Inflammatory macrophage treated with lipopolysaccharide for 4 hours (primary cell): ENCODE results near the gene KANSL3.
"Not testable (repeated sequence)": the region's sequence is repeated elsewhere in the genome, so short reads cannot be mapped to it uniquely, and the experiment has no call there.

Experiments used
- DNase-seq: peaks from one replicate; pipeline ENCODE4 v3.0.0-alpha.2; 2020

Gene KANSL3

DNA sequence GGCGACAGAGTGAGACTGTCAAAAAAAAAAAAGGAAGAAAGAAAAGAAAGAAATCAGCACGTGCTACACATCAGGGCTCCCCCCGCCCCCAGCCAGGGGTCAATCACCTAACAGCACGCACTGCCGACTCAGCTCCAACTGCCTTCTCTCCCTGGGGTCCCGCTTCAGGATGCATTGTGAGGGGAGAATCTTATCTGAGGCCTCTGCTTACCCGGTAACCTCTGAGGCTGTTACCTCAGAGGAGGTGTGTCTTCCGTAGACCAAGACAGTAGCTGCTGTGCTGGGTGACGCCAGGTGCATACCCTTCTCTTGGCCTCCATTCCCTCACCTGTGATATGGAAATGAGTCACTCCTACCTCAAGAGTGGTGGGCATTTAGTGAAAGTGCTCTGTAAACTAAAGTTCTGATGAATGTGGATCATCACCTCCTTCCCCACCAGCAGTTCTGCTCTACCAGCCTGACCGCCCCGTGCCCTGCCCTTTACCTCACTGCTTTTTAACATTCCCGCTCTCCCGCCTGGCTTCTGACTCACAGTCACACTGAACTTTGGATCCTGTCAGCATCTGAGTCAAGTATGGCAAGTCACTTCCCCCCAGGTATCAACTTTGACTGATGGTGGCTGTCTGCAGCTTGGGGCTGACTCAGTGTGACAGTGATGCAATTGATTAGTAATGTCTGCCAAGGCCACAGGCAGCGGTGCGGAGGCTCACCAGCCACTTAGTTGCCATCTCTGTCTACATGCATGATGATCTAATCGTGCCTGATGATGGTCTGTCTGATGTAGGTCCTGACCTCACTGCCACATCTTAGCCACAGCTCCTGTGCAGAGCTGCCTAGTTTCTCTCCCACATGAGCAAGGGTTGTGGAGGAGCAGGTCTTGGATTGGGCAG lies 81.4 kb downstream of the KANSL3 start:
- peak; percentile 99 for DNase-seq

GRCh38 chr2:96555146-96555610 lies 82.9 kb downstream of the KANSL3 start:
- no peak for DNase-seq

DNA sequence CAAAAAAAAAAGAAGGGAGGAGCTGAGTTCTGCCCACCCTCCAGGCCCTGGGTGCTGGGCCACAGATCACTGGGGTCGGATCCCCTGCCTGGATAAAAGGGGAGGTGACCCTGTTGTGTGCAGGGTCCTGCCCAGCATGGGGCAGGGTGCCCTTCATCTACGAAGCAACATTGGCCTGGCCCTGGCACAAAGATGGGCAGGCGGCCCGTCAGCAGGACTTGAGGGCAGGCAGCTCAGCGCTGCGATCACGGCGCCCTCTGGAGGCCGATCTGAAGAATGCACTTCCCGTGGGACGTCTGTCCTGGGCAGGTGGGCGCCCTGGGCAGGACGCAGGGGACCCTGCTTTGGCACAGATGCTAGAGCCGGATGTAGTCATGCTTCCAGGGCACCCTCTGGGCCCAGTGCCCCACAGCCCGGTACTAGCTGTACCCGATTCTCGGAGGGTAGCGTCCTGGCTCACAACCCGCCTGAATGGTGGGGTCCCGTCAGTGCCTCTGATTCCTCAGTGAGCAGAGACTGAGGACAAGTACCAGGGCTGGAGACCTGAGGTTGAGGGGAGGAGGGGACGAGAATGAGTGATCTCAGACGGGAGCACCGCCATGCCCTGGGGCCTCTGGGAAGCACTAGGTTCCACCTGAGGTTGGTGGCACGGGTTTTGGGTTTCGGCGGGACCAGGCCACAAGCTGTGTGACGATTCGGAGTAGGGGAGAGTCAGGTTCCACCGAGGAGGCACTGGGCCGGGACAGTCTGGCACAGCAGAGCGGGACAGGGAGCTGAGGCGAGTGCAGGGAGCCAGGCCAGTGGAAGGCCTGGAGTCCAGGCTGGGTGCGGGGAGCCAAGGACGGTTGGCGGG lies 83.6 kb downstream of the KANSL3 start:
- DNase-seq = peak; percentile 59

DNA sequence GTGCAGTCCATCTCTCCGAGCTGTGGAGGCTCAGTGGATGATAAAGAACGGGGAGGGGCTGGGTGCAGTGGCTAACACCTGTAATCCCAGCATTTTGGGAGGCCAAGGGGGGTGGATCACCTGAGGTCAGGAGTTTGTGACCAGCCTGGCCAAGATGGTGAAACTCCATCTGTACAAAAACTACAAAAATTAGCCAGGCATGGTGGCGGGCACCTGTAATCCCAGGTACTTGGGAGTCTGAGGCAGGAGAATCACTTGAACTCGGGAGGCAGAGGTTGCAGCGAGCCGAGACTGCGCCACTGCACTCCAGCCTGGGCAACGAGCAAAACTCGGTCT lies 84.2 kb downstream of the KANSL3 start:
- not testable (repeated sequence) for DNase-seq

DNA sequence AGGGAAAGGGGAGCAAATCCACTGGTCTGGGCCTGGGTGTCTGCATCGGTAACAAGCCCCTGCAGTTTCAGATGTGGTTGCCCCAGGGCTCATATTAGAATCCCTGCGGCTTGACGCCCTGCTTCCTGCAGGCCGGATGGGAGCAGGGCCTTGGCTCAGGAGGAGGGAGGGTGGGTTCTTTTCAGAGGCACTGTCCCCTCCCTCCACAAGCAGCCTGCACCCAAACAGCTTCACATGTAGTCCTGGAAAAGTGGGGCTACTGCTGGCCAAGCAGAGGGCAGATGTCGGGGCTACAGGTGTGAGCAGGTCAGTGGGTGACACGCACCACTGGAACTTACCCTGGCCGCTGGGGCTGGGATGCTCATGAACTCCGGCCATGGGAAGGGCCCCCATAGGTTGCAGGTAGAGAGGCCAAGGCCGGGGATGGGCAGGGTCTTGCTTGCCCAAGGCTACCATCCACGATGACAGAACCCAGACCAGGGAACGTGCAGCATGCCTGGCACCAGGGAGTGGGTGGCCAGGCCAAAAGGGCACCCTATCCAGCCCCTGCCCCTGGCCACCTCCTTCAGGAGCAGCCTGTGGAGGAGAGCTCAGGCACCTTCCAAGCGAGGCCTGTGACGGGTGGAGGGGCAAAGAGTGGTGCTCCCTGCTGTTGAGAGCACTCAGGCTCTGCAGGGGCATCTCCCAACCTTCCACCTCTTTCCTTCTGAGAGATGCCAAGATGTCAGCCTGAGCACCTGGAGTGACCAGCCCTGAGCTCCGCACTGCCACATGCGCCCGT lies 84.7 kb downstream of the KANSL3 start:
- DNase-seq = no peak

DNA sequence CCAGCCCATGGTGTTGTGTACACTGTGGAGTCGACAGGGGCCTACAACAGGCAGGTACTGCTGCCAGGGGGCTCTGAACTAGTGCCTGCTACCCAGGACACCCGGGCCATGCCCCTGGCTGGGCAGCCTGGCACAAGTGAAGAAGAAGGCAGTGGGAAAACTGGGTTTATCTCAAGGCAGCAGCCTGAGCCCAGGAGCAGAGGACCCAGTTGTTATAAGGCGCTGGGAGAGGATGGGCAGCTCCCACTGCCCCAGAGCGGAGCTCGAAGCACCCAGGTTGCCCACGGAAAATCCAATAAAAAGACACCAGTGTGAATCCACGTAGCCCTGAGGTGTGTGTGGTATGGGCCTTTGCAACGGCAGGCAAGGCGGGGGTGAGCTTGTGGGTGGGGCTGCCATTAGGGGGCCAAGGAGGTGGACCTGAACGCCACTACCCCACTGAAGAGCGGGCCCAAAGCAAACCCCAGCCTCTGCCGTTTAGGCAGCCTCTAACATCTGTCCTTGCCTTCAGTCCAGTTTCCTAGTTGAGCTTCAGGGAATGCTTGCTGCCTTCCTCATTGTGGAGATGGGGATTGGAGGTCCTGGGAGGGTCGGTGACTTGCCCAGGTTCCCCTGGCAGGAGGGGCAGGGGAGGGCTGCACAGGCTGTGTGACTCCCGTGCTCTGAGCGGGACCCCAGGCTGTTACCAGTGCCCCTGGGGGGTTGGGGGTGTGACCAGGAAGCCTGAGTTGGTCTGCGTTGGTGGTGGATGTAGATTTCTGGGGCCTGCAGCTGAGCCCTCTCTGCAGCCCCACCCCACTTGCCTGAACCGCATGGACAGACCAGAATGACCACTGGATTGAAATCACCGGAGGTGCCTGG lies 85.6 kb downstream of the KANSL3 start:
- no peak for DNase-seq

- DNase-seq = no peak
Measured at GRCh38 chr2:96551605-96552314, 86.4 kb downstream of the KANSL3 start.

DNA sequence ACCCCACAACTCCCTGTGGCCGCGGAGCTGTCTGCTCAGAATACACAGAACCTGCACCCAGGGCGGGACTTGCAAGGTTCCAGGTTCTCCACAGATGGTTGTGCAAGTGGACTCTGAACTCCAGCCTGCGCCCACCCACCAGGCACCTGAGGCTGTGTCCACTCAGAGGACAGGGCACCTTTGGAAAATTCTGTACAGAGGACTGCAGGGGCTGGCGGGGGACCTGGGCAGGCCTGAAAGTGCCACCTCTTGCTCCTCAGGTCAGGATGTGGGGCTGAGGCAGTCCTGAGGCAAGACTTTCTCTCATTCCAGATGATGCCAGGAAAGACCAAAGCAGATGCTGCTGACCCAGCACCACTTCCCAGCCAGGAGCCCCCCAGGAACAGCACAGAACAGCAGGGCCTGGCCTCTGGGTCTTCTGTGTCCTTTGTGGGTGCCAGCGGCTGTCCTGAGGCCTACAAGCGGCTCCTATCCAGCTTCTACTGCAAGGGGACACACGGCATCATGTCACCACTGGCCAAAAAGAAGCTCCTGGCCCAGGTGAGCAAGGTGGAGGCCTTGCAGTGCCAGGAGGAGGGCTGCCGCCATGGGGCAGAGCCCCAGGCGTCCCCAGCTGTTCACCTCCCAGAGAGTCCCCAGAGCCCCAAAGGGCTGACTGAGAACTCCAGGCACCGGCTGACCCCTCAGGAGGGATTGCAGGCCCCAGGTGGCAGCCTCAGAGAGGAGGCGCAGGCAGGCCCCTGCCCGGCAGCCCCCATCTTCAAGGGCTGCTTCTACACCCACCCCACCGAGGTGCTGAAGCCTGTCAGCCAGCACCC lies 87.1 kb downstream of the KANSL3 start:
- no peak for DNase-seq

GRCh38 chr2:96549967-96550786 lies 87.9 kb downstream of the KANSL3 start:
- no peak for DNase-seq

DNA sequence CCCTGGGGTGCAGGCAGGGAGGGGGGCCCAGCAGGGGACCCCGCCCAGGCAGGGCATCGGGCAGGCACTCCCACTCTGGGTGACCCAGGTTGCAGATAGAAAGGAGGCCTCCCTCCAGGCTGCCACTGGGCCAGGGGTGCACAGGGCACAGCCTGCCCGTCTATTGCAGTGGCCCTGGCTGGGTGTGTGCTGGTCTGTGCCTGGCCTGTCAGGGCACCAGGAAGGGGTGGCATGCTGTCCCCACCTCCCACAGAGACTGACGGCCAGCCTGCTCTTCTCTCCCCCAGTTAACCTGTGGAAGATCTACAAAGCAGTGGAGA lies 88.7 kb downstream of the KANSL3 start:
- DNase-seq = no peak

DNA sequence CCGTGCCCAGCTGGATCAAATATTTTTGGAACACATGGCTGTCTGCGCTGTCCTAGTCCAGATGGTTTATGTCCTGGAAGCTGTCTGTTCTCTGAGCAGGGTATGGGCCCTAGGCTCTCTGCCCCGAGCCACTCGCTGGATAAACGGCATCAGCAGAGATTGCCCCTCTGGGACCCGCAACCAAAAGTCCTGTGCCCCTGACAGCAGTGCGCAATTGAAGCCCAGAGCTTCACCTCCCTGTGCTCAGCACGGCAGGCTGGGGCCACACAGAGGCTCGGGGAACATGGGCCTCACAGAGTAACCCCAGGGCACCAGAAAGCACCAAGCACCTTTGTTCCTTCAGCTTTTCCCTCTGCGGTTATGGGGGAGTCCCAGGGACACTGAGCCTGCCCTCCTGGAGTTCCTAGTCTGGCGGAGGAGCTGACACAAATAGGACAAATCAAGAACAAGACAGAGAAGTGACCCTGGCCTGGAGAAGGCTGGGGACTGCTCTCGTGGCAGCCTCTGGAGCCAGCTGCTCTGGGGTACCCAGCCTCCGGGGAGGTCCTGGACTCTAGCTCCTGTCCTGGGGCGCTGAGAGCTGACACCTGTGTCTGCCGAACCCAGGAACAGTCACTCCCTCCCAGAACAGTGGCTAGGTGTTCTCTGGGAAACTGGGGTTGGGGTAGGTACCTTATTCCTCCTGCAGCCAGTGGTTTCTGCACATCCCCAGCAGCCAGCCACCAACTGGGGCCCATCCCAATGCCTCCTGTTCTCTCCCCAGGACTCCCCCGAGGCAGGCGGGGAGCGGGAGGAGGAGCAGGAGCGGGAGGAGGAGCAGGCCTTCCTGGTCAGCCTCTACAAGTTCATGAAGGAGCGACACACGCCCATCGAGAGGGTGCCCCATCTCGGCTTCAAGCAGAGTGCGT lies 89.3 kb downstream of the KANSL3 start:
- no peak for DNase-seq

GRCh38 chr2:96547731-96548171 lies 90.4 kb downstream of the KANSL3 start:
- no peak for DNase-seq

- no peak for DNase-seq
Measured at GRCh38 chr2:96547203-96547641, 90.9 kb downstream of the KANSL3 start.

DNA sequence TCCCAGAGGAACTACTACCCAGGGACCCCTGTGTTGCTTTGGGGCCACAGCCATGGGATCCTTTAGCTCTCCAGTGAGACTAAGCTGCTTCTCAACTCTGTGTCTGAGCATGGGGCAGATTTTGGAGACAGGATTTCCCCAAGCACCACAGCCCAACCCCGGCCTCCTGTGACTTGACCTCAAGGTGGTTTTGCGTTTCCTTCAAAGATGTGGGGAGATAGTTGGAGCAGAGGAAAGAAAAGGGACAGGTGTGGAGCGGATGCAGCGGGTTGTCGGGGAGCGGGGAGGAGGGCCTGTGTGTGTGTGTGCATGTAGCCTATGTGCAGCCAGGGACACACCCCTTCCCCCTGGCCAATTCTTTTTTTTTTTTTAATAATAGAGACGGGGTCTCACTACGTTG lies 91.3 kb downstream of the KANSL3 start:
- no peak for DNase-seq

DNA sequence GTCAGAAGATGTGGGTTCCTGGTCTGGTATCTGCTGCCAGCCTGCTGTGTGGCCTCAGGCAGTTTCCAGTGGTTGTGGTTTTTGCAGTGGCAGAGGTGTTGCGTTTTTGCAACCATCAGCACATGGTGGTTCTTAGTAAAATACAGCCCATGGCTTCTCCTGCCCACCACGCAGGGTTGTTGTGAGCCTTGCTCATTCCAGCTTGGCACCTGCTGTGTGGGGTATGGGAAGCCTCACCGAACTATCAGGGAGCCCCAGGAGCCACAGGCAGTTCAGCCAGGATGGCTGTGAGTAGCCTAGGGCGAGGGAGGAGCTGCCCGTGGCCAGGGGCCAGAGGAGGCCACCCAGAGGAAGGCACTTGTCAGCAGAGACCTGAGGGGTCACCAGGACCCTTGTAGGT lies 91.8 kb downstream of the KANSL3 start:
- DNase-seq = no peak
